HTR-8/SVneo (cell line): ENCODE data around the gene CLEC9A.

ENCODE experiments used
- DNase-seq: peaks from one replicate; pipeline ENCODE4 v3.0.0; 2011; ENCODE audit warnings: low spot score, mixed read lengths; ENCODE audit not compliant: insufficient read length
- FAIRE-seq: peaks from 2 replicates; lab custom pipeline; 2011; peaks lifted over from hg19 to GRCh38; lab: Jason Lieb, UNC

The CLEC9A gene

GRCh38 chr12:10058387-10058786, 27.9 kb downstream of the CLEC9A start:
- FAIRE-seq (no peak), DNase-seq (no peak)

- FAIRE-seq (no peak), DNase-seq (no peak)
Measured at GRCh38 chr12:10065241-10065640, 34.8 kb downstream of the CLEC9A start.

- FAIRE-seq (no peak), DNase-seq (no peak)
Measured at GRCh38 chr12:10067264-10067663, 36.8 kb downstream of the CLEC9A start.

GRCh38 chr12:10067942-10068341, 37.5 kb downstream of the CLEC9A start:
- no peak for FAIRE-seq
- no peak for DNase-seq

- FAIRE-seq (no peak), DNase-seq (no peak)
Measured at GRCh38 chr12:10068644-10069043, 38.2 kb downstream of the CLEC9A start.

- FAIRE-seq: no peak
Measured at GRCh38 chr12:10069099-10069498, 38.6 kb downstream of the CLEC9A start.

GRCh38 chr12:10069976-10070375, 39.5 kb downstream of the CLEC9A start:
- FAIRE-seq (no peak), DNase-seq (no peak)

More at GRCh38 chr12:10069099-10069498, 38.6 kb downstream of the CLEC9A start:
- DNase-seq: no peak

- FAIRE-seq (no peak), DNase-seq (no peak)
Measured at GRCh38 chr12:10070380-10070779, 39.9 kb downstream of the CLEC9A start.

GRCh38 chr12:10072131-10072530, 41.6 kb downstream of the CLEC9A start:
- FAIRE-seq (no peak), DNase-seq (no peak)

- FAIRE-seq: no peak
- no peak for DNase-seq
Measured at GRCh38 chr12:10073261-10073660, 42.8 kb downstream of the CLEC9A start.

- no peak for DNase-seq
Measured at GRCh38 chr12:10075451-10075850, 45.0 kb downstream of the CLEC9A start.

GRCh38 chr12:10082117-10082874, 51.8 kb downstream of the CLEC9A start:
- DNase-seq (no peak), FAIRE-seq (no peak)

More at GRCh38 chr12:10075451-10075850, 45.0 kb downstream of the CLEC9A start:
- no peak for FAIRE-seq

GRCh38 chr12:10084733-10085132, 54.3 kb downstream of the CLEC9A start:
- DNase-seq (no peak), FAIRE-seq (no peak)

GRCh38 chr12:10086387-10086786, 55.9 kb downstream of the CLEC9A start:
- no peak for DNase-seq
- no peak for FAIRE-seq

GRCh38 chr12:10088031-10088430, 57.5 kb downstream of the CLEC9A start:
- no peak for FAIRE-seq
- no peak for DNase-seq

- DNase-seq: no peak
- no peak for FAIRE-seq
Measured at GRCh38 chr12:10088955-10089900, 58.7 kb downstream of the CLEC9A start.

- FAIRE-seq (no peak), DNase-seq (no peak)
Measured at GRCh38 chr12:10094646-10095395, 64.3 kb downstream of the CLEC9A start.

GRCh38 chr12:10095971-10096370, 65.5 kb downstream of the CLEC9A start:
- FAIRE-seq: no peak
- no peak for DNase-seq

GRCh38 chr12:10097521-10097920, 67.0 kb downstream of the CLEC9A start:
- DNase-seq (no peak), FAIRE-seq (no peak)

- no peak for FAIRE-seq
- DNase-seq: no peak
Measured at GRCh38 chr12:10098791-10099190, 68.3 kb downstream of the CLEC9A start, which contains the start of gene CLEC1A. Gene CLEC1A (minus strand): TSS chr12:10098985. CDS start chr12:10098922, 63 bp downstream.
